Kasumi-1 (cell line): Measurements from ENCODE around the gene DPH6.
"Not testable (repeated sequence)": the region's sequence is repeated elsewhere in the genome, so short reads cannot be mapped to it uniquely, and the experiment has no call there.

Source experiments
- DNase-seq, 2 experiments: peaks; one replicate each; lab custom pipeline; 2025; lab: John Stamatoyannopoulos, UW

DPH6 gene

GRCh38 chr15:35485411-35485810 is 60.6 kb downstream of the DPH6 start:
- DNase-seq, result no peak

- DNase-seq, result no peak
Measured at GRCh38 chr15:35484231-35484945, 61.6 kb downstream of the DPH6 start.

GRCh38 chr15:35481992-35482391 is 64.0 kb downstream of the DPH6 start:
- DNase-seq, result no peak

- no peak for DNase-seq
Measured at GRCh38 chr15:35481064-35481463, 64.9 kb downstream of the DPH6 start.

- no peak for DNase-seq
Measured at GRCh38 chr15:35479423-35479822, 66.5 kb downstream of the DPH6 start.

- no peak for DNase-seq
Measured at GRCh38 chr15:35477312-35478262, 68.4 kb downstream of the DPH6 start.

GRCh38 chr15:35471024-35471423 is 74.9 kb downstream of the DPH6 start:
- no peak for DNase-seq

GRCh38 chr15:35470441-35470840 is 75.5 kb downstream of the DPH6 start:
- DNase-seq, result no peak

GRCh38 chr15:35466476-35466875 is 79.5 kb downstream of the DPH6 start:
- no peak for DNase-seq

- DNase-seq, result no peak
Measured at GRCh38 chr15:35465783-35466182, 80.2 kb downstream of the DPH6 start.

GRCh38 chr15:35460616-35461015 is 85.3 kb downstream of the DPH6 start:
- no peak for DNase-seq

GRCh38 chr15:35458176-35458856 is 87.6 kb downstream of the DPH6 start:
- DNase-seq, result no peak

- DNase-seq, result no peak
Measured at GRCh38 chr15:35455201-35455600, 90.8 kb downstream of the DPH6 start.

GRCh38 chr15:35450492-35450891 is 95.5 kb downstream of the DPH6 start:
- DNase-seq, result no peak

- DNase-seq, result no peak
Measured at GRCh38 chr15:35448294-35448693, 97.7 kb downstream of the DPH6 start.

GRCh38 chr15:35445891-35446290 is 100.1 kb downstream of the DPH6 start:
- DNase-seq, result no peak

- DNase-seq, result peak; percentile 18 to 19
Measured at GRCh38 chr15:35444557-35445204, 101.3 kb downstream of the DPH6 start.

GRCh38 chr15:35443376-35443775 is 102.6 kb downstream of the DPH6 start:
- DNase-seq, result no peak

- no peak for DNase-seq
Measured at GRCh38 chr15:35442742-35443141, 103.2 kb downstream of the DPH6 start.

GRCh38 chr15:35441279-35441678 is 104.7 kb downstream of the DPH6 start:
- not testable (repeated sequence) for DNase-seq

GRCh38 chr15:35440265-35440664 is 105.7 kb downstream of the DPH6 start:
- no peak for DNase-seq

GRCh38 chr15:35439291-35439690 is 106.7 kb downstream of the DPH6 start:
- DNase-seq, result no peak
